Stimulated activated CD8-positive, alpha-beta memory T cell treated with anti-CD3 and anti-CD28 coated beads, Interleukin-4, amount 100 ng/mL, for 1 hour (primary cell): ENCODE measurements around the gene USP49.

ENCODE experiments used
- DNase-seq, 2 donors: peaks; one replicate each; pipeline ENCODE4 v3.0.0-alpha.2; 2020; ENCODE audit warnings: low read depth in 2 of 2, low spot score in 1 of 2

Gene USP49

DNA sequence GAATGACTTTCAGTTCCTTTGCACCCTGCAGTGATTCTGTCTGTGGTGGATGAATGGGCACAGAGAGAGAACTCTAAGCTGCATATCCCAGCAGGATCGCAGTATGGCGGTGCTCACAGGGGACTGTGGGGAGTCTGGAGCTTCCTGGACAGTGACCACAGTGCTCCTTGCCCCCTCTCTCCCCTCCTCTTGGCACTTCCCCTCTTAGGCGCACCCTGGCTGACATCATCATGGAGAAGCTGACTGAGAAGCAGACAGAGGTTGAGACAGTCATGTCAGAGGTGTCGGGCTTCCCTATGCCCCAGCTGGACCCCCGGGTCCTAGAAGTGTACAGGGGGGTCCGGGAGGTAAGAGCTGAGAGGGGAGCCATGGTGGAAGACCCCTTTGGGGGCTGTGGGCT is 34.7 kb upstream of the USP49 start:
- DNase-seq, result no peak

DNA sequence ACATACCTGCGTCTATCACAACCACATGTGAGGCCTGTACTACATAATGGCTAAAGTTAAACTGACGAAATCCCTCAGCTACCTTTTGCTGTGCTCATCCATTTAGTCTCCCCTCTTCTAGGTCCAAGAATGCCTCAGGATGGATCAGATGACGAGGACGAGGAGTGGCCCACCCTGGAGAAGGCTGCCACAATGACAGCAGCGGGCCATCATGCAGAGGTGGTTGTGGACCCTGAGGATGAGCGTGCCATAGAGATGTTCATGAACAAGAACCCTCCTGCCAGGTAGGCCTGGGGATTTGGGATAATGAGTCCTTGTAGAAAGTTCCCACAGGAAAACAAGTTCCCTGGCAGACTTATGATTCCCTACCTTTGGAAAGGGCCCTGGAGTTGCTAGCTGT is 32.1 kb upstream of the USP49 start:
- DNase-seq, result no peak

DNA sequence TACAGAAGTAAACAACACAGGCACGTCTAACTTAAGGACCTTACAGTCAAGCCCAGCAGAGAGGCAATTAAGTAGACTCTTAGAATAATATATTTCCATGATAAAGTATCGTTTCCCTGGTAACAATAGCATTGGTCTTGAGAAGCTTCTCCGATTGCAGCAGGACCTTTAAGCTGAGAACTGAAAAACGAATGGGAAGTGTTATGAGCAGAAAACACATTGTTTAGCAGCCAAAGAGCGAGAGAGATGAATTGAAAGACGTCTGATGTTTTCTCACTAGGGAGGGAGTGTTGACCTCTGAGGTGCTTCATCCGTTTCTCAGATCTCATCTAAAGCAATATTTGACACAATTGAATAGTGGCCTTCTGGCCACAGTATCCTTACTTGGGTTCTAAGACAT is 27.0 kb upstream of the USP49 start:
- no peak for DNase-seq

DNA sequence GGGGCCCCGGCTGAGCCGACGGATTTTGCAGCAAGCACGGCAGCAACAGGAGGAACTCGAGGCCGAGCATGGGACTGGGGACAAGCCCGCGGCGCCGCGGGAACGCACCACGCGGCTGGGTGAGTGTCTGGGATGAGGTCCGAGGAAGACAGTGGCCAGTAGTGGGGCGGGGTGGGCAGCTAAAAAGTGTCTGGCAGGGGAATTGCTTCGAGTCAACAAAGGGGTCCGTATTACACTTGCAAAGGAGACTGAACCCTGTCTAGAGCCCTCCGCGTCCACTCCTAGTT is 26.5 kb upstream of the USP49 start:
- no peak for DNase-seq

DNA sequence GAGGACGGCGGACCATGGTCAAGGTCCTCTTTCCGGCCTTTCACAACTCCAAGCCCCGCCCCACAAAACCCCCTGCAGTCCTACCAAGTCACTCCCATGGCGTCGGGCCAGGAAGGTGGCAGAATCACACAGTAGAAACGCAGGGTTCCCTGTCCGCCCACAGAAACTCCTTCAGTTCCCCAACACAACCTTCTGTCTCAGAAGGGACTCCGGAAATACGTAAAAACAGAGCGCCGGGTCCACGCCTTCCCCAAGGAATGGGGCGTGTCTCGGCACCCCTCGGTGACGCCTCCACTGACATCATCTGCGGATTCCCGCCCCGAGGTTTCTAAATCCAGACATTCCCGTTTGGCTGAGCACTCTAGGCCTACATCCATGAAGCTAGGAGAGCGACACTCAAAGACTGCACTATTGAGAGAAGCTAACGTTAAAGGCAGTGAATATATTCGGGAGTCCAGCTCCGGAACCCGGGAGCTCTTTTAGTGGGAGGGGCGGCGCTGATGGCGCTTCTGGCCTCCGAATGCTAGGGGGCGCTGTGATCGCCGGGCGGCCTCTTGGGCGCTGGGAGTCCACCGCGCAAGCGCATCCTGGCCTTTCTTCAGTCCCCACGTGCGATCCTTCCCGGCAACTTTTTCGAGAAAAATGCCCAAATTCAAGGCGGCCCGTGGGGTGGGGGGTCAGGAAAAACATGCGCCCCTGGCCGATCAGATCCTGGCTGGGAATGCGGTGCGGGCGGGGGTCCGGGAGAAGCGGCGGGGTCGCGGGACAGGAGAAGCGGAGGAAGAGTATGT is 25.9 kb upstream of the USP49 start, which contains the start of the genes BYSL and MED20:
BYSL (plus strand) TSS at position 579 of the 791 bp plus-strand sequence; CDS start at position 643, 64 bp downstream.
MED20 (minus strand) TSS at position 219 of the 791 bp plus-strand sequence; CDS start at position 98, 121 bp downstream.
- DNase-seq, result peak; percentile 92 to 93

DNA sequence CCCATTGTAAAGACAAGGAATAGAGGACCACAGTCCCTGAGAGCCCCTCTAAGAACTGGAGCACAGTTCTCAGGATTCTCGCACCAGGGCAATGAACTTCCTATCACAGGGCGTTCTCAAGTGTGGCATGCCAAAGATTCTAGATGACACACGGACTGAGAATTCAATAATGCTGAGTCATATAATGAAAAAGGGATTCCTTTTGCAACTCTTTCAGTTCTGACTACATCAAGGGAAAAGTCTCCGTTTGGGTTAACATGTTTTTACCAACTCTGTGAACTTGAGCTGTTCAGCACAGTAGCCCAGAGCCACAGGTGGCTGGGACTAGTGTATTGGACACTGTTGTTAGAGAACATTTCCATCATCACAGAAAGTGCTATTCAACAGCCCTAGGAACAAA is 22.4 kb upstream of the USP49 start:
- no peak for DNase-seq

DNA sequence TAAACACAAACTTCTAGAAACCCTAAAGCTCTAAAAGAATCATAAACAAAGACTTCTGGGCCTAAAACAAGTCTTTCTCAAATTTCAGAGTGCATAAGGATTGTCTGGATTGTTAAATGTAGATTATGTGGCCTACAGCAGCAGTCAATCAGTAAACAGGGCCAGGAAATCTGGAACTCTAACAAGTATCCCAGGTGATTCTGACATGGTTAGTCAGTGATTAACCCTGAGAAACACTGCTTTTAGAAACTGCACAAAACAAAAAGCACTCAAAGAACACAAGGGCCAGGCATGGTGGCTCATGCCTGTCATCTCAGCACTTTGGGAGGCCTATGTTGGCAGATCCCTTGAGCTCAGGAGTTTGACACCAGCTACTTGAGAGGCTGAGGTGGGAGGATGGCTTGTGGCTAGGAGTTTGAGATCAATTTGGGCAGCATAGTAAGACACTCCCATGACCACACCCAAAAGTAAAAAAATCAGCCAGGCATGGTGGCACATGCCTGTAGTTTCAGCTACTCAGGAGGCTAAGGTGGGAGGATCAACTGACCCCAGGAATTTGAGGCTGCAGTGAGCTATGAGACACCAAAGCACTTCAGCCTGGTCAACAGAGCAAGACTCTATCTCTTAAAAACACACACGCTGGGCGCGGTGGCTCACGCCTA is 19.8 kb upstream of the USP49 start:
- no peak for DNase-seq

DNA sequence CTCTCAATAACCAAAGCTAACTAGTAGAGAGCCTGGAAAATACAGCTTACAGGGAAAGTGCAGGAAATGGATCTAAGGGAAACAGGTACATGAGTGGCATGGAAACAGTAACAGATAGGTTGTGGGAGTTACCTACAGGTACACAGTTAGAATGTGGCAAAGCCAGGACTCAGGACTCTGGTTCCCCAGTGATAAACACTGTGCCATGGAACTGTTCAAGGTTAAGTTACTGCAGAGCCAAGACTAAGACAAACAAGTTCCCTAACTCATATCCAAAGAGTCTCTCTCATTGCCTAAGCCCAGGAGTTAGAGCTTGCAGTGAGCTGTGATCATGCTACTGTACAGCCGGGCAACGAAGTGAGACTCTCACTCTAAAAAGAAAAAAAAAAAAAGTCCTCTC is 19.2 kb upstream of the USP49 start:
- DNase-seq, result no peak

DNA sequence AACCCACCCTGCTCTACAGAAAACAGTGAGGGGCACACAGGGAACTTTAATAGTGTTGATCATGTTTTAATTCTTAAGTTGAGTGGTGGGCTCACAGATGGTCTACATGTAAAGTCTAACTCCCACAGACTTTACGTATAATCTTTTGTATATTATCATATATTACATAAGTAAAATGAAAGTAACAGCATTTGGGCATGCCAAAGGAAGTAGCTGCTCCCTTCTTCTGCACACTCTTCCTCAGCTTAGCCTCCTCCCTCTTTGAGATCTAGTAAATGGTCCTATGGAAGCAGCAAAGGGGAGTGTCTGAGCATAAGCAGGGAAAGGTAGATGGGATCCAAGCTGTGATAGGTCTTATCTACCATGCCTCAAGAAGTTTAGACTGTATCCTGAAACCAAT is 14.6 kb upstream of the USP49 start:
- DNase-seq, result no peak

DNA sequence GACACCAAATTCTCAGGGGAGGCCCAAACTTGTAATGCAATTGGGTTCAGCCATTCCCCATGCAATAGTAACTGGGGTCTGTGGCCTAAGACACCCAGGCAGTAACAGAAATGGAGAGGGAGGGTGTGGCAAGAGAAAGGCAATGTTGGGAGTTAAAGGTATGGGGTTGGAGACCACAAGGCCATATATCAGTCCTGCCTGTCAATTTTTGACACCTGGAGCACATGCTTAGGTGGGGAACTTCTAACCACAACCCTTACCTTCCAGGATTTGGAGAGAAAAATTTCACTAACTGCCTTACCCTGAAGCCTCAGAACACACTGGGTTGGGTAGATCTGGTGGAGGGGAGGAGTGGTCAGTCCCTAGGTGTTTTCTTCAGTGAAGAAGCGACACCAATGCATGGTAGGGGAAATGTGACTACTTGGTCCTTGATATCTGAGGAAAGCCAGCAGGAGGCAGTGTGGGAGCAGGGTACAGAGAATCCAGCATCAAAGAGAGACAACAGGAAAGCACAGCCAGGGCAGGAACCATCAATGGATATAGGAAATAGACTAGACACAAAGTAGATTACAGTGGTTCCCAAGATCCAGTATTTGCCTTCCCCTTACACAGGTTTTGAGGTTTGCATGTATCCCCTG is 6.8 kb upstream of the USP49 start:
- DNase-seq, result peak in 1 of 2 donors; percentile 13

DNA sequence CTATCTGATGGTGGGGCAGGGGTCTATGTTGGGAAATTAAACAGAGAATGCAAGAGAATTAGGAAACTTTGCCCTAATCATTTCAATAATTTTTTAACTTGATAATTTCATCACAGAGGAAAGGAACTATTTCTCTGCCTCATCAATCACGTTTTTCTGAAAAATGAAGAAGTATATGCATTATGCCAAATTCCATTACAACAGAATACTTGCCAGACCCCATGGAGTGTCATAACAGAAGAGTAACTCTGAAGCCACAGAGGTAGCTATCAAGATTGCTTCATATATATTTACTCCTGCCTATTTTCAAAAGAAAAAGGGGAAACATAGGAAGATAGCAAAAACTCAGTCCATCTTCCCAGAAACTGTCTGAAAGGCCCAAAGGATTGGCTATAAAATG is 5.7 kb upstream of the USP49 start:
- no peak for DNase-seq

DNA sequence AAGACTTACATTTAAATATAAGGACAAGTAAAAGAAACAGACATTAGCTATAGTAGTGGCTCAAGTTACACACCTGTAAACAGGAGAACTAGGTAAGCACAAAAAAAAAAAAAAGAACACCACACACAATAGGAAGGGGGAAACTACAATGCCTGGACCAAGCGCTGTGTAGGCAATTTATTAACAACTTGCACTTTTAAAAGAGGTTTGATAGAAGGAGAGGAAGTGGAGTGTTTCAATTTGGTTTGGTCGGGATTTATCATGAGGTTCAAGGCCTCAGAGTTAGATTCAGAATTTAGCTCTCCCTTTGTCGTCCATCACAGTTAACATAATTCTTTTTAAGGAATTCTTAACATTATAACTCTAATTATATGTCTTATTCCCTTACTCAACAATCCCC is 1.1 kb upstream of the USP49 start:
- no peak for DNase-seq

DNA sequence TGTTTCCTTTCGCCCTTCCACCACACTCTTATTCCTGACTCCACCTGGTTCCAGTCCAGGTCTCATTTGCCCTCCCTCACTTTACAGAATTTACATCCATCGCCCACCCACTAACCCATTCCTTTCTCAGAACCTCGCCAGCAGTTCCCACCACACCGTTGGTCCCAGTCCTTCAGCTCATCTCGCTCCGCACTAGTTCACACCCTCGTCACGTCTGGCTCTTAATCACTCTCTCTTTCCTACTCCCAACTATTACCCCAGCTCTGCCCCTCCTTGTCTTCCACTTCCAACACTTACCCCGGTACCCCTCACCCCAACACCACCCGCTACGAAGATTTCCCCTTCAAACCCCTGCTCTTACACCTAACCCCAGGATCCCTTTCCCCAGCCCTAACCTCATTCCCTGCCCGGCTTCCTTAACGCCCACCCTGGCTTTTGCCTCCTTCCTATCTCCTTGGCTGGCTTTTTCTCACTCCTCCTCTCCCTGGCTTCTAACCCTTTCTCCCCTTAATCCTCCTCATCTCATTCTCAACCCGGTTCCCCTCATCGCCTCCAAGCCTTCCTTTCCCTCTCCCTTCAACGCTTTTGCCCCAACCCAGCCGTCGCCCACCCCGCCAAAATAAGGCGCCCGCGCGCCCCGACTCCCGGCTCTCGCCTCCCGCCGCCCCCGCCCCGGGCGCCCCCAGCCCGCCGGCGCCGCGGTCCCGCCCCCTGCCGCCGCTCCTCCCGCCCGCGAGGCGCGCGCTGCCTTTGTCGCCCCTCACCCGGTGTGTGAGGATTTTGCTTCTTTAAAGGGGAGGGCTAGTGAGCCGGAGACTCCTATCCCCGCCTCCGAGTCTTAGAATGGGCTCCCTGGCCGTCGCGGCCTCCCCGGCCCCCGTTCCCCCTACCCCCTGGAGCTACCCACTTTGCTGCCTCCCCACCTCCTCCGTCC is 542 bp downstream of the USP49 start:
- DNase-seq, result no peak

DNA sequence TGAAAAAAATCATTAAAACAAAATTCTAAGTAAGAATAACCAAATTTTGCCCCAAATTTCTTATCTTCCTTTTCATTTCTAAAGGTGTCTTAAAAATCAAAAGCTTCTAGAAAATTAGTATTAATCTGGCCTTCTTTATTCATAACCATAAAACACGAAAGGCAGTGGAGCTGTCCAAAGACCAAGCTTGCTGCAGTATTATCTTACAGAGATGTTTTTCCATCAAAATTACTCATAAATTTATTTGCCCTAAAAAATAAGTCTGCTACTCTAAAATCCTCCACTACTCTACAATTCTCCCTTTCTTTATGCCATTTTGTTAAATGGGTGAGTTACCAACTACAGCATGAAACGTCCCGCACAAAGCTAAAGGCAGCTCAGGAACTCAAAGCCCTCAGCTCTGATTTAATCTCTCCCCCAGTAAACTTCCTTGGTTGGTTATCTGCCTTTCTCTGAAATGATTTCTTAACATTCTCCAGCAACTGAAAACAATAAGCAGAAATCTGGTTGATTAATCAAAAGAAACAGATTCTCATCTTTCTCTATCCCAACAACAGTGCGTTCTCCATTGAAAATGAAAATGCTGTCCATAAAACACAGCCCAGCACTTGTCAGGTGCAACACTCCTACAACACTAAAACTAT is 2.1 kb downstream of the USP49 start:
- no peak for DNase-seq

DNA sequence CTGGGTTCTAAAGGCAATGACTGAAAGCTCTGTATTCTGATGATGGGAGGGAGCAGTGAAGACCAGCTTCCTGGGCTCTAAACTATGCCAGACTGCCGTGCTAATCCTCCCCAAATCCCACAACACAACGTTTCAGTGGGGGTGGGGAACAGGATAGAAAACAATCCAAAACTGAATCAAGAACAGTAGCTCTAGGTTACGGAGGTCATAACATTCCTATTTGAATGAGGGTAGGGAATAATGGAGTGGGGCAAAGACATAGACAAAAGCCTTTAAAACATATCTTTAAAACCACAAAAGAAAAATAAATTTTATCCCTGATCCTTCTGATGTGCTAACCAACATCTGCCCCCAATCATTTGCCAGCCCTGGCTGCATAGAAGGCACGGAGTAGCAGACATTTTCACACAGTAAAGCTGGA is 7.8 kb downstream of the USP49 start:
- no peak for DNase-seq

DNA sequence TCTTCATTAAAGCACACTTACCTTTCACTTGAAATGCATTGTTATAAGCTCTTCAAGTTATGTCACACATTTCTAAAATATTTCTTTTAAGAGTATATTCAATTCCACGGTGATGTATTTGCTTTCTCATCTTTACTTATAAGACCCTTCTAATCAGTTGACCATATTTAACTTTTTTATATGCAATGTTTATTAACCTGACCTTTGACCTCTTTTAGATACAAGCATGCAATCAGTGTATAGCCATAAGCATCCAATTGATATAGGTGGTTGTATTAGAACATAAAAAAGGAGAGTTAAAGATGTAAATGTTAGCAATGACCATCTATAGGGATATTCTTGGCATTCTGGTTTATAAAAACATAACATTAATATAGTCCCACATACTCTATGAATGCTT is 9.2 kb downstream of the USP49 start:
- no peak for DNase-seq

DNA sequence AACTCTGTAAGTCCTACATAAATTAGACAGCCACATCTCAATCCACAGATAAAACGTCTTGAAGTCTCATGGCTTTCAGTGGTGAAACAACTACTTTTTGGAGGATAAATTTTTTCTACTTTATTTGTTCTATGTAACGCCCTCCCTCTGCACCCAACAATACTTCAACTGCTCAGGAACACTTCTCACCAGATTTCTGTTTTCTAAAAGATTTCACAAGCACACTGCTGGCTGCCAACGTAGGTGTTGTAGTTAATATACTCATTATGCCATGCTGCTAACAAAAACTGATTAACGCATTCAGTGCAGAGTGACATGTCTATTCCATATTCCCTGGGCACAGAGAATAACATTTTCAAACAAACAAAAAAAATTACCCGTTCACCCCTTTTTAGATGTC is 10.2 kb downstream of the USP49 start:
- no peak for DNase-seq

DNA sequence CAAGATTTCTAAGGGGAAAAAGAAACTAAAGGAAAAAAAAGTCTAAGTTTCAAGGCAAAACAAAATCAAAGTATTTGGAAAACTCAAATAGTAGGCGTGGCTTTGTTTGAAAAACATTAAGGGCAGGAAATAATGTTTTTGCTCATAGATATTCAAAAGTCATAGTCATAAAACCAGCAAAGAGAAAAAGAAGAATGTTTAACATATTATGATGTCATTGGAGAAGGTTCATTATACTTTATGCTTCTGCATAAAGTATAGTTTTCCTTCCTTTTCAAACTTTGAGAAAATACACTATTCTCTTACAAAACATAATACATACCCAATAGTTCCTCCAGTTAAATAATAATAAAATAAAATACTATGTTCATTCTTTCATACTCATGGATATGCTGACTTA is 13.7 kb downstream of the USP49 start:
- no peak for DNase-seq

DNA sequence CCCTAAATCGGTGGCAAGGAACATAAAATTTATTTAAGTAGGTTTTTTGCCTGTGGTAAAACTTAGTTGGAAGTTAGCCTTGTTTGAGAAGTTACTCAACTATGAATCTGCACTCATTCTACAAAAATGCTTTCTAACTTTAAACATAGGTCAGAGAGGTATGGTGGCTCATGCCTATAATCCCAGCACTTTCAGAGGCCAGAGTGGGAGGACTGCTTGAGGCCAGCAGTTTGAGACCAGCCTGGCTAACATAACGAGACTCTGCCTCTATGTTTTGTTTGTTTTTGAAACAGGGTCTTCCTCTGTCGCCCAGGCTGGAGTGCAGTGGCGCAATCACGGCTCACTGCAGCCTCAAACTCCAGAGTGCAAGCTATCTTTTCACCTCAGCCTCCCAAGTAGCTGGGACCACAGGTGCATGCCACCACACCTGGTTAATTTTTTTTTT is 16.2 kb downstream of the USP49 start:
- no peak for DNase-seq

DNA sequence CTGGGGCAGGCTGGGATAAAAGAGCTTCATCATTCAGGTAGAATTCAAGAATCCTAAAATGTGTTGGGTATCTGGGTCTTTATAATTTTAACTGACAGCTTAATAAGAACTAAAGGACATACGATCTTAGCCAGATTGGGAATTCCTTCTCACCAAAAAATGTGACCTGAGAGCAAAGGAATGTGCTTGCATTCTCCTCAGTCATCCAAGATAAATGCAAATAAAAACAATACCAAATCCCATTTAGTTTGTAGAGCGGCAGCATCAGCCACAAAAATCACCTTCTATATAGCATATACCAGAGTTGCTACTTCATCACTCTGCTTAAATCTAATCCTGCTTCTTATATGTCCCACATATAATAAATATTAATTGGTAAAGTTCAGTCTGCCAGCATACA is 16.9 kb downstream of the USP49 start:
- DNase-seq, result no peak
